WTC11 (cell line): ENCODE measurements around the gene GUCY1A2. TPM values are rescaled to one million over a fixed set of nuclear protein-coding genes. Genes with fewer than 3 reads are reported as not detected.

Experiments used
- ATAC-seq: fragments of 200-7000 bp; cut with Tn5 transposase; 2 replicates; pipeline ENCODE4 v1.10.0; 2021; ENCODE audit warnings: mild to moderate bottlenecking, moderate library complexity
- CTCF ChIA-PET: fragments of 300-600 bp; sonication (Branson Sonifier 250); formaldehyde crosslinking; loops from one replicate; lab custom pipeline; 2021; ENCODE audit warnings: antibody characterized with exemption; lab: Charles Lee
- POLR2A ChIA-PET: fragments of 350-600 bp; sonication (Branson Sonifier 250); formaldehyde crosslinking; loops from one replicate; lab custom pipeline; 2021; ENCODE audit warnings: antibody characterized with exemption; lab: Charles Lee
- DNase-seq: peaks from one replicate; pipeline ENCODE4 v3.0.0; 2021; ENCODE audit warnings: low spot score
- H3K27ac Mint-ChIP-seq: 2 replicates; pipeline ENCODE4 v1.8.0; 2021; ENCODE audit warnings: mixed read lengths
- H3K27me3 Mint-ChIP-seq: 2 replicates; pipeline ENCODE4 v1.8.0; 2021; ENCODE audit warnings: low read depth, mild to moderate bottlenecking, moderate library complexity, mixed read lengths
- H3K36me3 Mint-ChIP-seq: 2 replicates; pipeline ENCODE4 v1.8.0; 2021; ENCODE audit warnings: mixed read lengths
- H3K4me1 Mint-ChIP-seq: 2 replicates; pipeline ENCODE4 v1.8.0; 2022; ENCODE audit warnings: mixed read lengths
- H3K4me3 Mint-ChIP-seq: 2 replicates; pipeline ENCODE4 v1.8.0; 2021; ENCODE audit warnings: mild to moderate bottlenecking, moderate library complexity, mixed read lengths
- H3K9me3 Mint-ChIP-seq: 2 replicates; pipeline ENCODE4 v1.8.0; 2021; ENCODE audit warnings: mixed read lengths
- EMX1 ChIP-seq: fragments of 250-450 bp; sonication (Bioruptor Pico); IDR thresholded peaks from 2 replicates; pipeline ENCODE4 v1.8.0; 2021; ENCODE audit warnings: mild to moderate bottlenecking
- ESRRA ChIP-seq: sonication (generic); formaldehyde crosslinking; IDR thresholded peaks from 2 replicates; pipeline ENCODE4 v1.8.1; 2022; ENCODE audit warnings: mild to moderate bottlenecking, missing genetic modification reagents, borderline replicate concordance
- ETV6 ChIP-seq: sonication (generic); formaldehyde crosslinking; IDR thresholded peaks from 2 replicates; pipeline ENCODE4 v1.8.1; 2022; ENCODE audit warnings: mild to moderate bottlenecking, missing genetic modification reagents
- FOXJ3 ChIP-seq: sonication (generic); formaldehyde crosslinking; IDR thresholded peaks from 2 replicates; pipeline ENCODE4 v1.9.0; 2021; ENCODE audit warnings: missing genetic modification reagents, mild to moderate bottlenecking, borderline replicate concordance
- GABPB1 ChIP-seq: sonication (generic); formaldehyde crosslinking; IDR thresholded peaks from 2 replicates; pipeline ENCODE4 v1.8.1; 2023; ENCODE audit warnings: mild to moderate bottlenecking, missing genetic modification reagents
- GTF2I ChIP-seq: fragments of 250-450 bp; sonication (Bioruptor Pico); conservative IDR thresholded peaks from 2 replicates; pipeline ENCODE4 v1.4.0; 2021; ENCODE audit warnings: mild to moderate bottlenecking
- IRF1 ChIP-seq: sonication (generic); formaldehyde crosslinking; IDR thresholded peaks from 2 replicates; pipeline ENCODE4 v1.8.0; 2023; ENCODE audit warnings: missing genetic modification reagents
- JAZF1 ChIP-seq: fragments of 250-450 bp; sonication (Bioruptor Pico); IDR thresholded peaks from 2 replicates; pipeline ENCODE4 v1.9.0; 2021; ENCODE audit warnings: moderate library complexity, mild to moderate bottlenecking, inconsistent platforms
- NR2C2 ChIP-seq: sonication (generic); formaldehyde crosslinking; IDR thresholded peaks from 2 replicates; pipeline ENCODE4 v1.8.0; 2022; ENCODE audit warnings: mild to moderate bottlenecking, missing genetic modification reagents
- SOX15 ChIP-seq: fragments of 250-450 bp; sonication (Bioruptor Pico); IDR thresholded peaks from 2 replicates; pipeline ENCODE4 v1.9.0; 2021; ENCODE audit warnings: mild to moderate bottlenecking
- ZNF232 ChIP-seq: sonication (generic); formaldehyde crosslinking; IDR thresholded peaks from 2 replicates; pipeline ENCODE4 v1.8.0; 2022; ENCODE audit warnings: mild to moderate bottlenecking, missing genetic modification reagents
- ZNF263 ChIP-seq: sonication (generic); formaldehyde crosslinking; IDR thresholded peaks from 2 replicates; pipeline ENCODE4 v1.8.1; 2022; ENCODE audit warnings: low read depth, mild to moderate bottlenecking, moderate library complexity, missing genetic modification reagents
- total RNA-seq: library from RNA; stranded (reverse); gene quantifications from 3 replicates; pipeline ENCODE4 v1.2.3, GENCODE V29; 2021
- TF ChIP-seq, protein P1 (sequence below): sonication (generic); formaldehyde crosslinking; IDR thresholded peaks from 2 replicates; pipeline ENCODE4 v1.8.1; 2023; ENCODE audit warnings: mild to moderate bottlenecking, missing genetic modification reagents, borderline replicate concordance
- TF ChIP-seq, protein P2 (sequence below): fragments of 250-450 bp; sonication (Bioruptor Pico); IDR thresholded peaks from 2 replicates; pipeline ENCODE4 v1.8.0; 2021; ENCODE audit warnings: mild to moderate bottlenecking
- TF ChIP-seq, protein P3 (sequence below): fragments of 200-600 bp; IDR thresholded peaks from 2 replicates; pipeline ENCODE4 v1.8.0; 2022; ENCODE audit warnings: antibody characterized with exemption
- TF ChIP-seq, protein P4 (sequence below): fragments of 250-450 bp; sonication (Bioruptor Pico); conservative IDR thresholded peaks from 2 replicates; pipeline ENCODE4 v1.9.0; 2021; ENCODE audit warnings: mild to moderate bottlenecking
- TF ChIP-seq, protein P5 (sequence below): sonication (generic); formaldehyde crosslinking; IDR thresholded peaks from 2 replicates; pipeline ENCODE4 v1.8.0; 2022; ENCODE audit warnings: mild to moderate bottlenecking, missing genetic modification reagents
- TF ChIP-seq, protein P6 (sequence below): sonication (generic); formaldehyde crosslinking; IDR thresholded peaks from 2 replicates; pipeline ENCODE4 v1.8.1; 2023; ENCODE audit warnings: mild to moderate bottlenecking, missing genetic modification reagents

The GUCY1A2 gene
- total RNA-seq, 1 experiment from 2014 or later: 0.90 TPM

- DNase-seq (no peak), ATAC-seq (no peak)
- TF ChIP-seq JAZF1 (CRISPR knock-in tag): no peak
- TF ChIP-seq, protein P1, sequence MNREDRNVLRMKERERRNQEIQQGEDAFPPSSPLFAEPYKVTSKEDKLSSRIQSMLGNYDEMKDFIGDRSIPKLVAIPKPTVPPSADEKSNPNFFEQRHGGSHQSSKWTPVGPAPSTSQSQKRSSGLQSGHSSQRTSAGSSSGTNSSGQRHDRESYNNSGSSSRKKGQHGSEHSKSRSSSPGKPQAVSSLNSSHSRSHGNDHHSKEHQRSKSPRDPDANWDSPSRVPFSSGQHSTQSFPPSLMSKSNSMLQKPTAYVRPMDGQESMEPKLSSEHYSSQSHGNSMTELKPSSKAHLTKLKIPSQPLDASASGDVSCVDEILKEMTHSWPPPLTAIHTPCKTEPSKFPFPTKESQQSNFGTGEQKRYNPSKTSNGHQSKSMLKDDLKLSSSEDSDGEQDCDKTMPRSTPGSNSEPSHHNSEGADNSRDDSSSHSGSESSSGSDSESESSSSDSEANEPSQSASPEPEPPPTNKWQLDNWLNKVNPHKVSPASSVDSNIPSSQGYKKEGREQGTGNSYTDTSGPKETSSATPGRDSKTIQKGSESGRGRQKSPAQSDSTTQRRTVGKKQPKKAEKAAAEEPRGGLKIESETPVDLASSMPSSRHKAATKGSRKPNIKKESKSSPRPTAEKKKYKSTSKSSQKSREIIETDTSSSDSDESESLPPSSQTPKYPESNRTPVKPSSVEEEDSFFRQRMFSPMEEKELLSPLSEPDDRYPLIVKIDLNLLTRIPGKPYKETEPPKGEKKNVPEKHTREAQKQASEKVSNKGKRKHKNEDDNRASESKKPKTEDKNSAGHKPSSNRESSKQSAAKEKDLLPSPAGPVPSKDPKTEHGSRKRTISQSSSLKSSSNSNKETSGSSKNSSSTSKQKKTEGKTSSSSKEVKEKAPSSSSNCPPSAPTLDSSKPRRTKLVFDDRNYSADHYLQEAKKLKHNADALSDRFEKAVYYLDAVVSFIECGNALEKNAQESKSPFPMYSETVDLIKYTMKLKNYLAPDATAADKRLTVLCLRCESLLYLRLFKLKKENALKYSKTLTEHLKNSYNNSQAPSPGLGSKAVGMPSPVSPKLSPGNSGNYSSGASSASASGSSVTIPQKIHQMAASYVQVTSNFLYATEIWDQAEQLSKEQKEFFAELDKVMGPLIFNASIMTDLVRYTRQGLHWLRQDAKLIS (CRISPR knock-in tag): no peak
- TF ChIP-seq EMX1: no peak
- no peak for TF ChIP-seq ESRRA (CRISPR knock-in tag)
- TF ChIP-seq, protein P2, sequence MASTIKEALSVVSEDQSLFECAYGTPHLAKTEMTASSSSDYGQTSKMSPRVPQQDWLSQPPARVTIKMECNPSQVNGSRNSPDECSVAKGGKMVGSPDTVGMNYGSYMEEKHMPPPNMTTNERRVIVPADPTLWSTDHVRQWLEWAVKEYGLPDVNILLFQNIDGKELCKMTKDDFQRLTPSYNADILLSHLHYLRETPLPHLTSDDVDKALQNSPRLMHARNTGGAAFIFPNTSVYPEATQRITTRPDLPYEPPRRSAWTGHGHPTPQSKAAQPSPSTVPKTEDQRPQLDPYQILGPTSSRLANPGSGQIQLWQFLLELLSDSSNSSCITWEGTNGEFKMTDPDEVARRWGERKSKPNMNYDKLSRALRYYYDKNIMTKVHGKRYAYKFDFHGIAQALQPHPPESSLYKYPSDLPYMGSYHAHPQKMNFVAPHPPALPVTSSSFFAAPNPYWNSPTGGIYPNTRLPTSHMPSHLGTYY (CRISPR knock-in tag): no peak
- TF ChIP-seq, protein P3, sequence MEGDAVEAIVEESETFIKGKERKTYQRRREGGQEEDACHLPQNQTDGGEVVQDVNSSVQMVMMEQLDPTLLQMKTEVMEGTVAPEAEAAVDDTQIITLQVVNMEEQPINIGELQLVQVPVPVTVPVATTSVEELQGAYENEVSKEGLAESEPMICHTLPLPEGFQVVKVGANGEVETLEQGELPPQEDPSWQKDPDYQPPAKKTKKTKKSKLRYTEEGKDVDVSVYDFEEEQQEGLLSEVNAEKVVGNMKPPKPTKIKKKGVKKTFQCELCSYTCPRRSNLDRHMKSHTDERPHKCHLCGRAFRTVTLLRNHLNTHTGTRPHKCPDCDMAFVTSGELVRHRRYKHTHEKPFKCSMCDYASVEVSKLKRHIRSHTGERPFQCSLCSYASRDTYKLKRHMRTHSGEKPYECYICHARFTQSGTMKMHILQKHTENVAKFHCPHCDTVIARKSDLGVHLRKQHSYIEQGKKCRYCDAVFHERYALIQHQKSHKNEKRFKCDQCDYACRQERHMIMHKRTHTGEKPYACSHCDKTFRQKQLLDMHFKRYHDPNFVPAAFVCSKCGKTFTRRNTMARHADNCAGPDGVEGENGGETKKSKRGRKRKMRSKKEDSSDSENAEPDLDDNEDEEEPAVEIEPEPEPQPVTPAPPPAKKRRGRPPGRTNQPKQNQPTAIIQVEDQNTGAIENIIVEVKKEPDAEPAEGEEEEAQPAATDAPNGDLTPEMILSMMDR: no peak
- no peak for TF ChIP-seq ETV6 (CRISPR knock-in tag)
- Mint-ChIP-seq H3K9me3 (peaks cover 21% of the 10 kb centered on the region), H3K4me1 (no peaks in the 10 kb centered on the region), H3K27me3 (no peaks in the 10 kb centered on the region), H3K4me3 (no peak overlapping the region), H3K27ac (no peak overlapping the region), H3K36me3 (peaks cover 7% of the 10 kb centered on the region)
- ChIA-PET POLR2A (no interaction called here), CTCF (interaction anchor here (0.8 kb wide), 1 partner anchor 491 kb away, joined by 3 read pairs; no protein-coding TSS in a partner anchor)
These were observed 25.1 kb upstream of the GUCY1A2 start for GRCh38 chr11:107043242-107044006.

- H3K27me3 Mint-ChIP-seq: no peaks in the 10 kb centered on the region
- DNase-seq (no peak), ATAC-seq (no peak)
- no peak overlapping the region for H3K27ac Mint-ChIP-seq
- no peaks in the 10 kb centered on the region for H3K4me1 Mint-ChIP-seq
- ChIA-PET CTCF (interaction anchor here (0.8 kb wide), 1 partner anchor 490 kb away, joined by 3 read pairs; no protein-coding TSS in a partner anchor), POLR2A (no interaction called here)
- H3K9me3 Mint-ChIP-seq: peaks cover 18% of the 10 kb centered on the region
- H3K4me3 Mint-ChIP-seq: no peak overlapping the region
- peaks cover 5% of the 10 kb centered on the region; the same call in 1 of the 2 replicates for H3K36me3 Mint-ChIP-seq
- TF ChIP-seq, protein P4, sequence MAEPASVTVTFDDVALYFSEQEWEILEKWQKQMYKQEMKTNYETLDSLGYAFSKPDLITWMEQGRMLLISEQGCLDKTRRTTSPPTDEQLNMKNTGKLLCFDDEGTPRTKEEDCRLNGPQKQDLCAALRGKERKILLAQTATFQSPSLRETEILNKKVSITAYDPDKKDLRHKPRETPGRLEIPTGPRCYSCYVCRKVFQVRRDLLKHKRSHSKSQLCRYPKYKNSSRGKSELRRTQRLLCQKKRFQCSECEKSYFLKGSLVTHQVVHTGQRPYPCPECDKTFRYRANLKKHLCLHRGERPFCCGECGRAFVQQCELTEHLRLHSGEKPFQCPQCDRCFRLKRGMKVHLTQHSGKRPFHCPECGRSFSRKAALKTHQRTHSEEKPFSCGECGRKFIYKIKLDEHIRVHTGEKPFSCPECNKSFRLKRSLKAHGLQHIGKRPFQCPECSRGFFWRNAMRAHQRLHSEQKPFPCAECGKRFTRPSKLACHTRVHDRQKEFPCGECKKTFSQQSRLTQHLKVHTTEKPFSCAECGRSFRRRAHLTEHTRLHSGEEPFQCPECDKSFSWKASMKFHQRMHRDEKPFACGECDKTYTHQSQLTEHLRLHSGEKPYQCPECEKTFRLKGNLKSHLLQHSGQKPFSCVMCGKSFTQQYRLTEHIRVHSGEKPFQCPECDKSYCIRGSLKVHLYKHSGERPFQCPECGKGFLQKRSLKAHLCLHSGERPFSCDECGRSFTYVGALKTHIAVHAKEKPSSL (CRISPR knock-in tag): no peak
- TF ChIP-seq GTF2I (no peak), GABPB1 (CRISPR knock-in tag) (no peak), NR2C2 (no peak), SOX15 (CRISPR knock-in tag) (no peak), ZNF263 (CRISPR knock-in tag) (no peak), FOXJ3 (no peak), ZNF232 (CRISPR knock-in tag) (no peak), IRF1 (CRISPR knock-in tag) (no peak)
- TF ChIP-seq, protein P2 (CRISPR knock-in tag): no peak
- TF ChIP-seq, protein P5, sequence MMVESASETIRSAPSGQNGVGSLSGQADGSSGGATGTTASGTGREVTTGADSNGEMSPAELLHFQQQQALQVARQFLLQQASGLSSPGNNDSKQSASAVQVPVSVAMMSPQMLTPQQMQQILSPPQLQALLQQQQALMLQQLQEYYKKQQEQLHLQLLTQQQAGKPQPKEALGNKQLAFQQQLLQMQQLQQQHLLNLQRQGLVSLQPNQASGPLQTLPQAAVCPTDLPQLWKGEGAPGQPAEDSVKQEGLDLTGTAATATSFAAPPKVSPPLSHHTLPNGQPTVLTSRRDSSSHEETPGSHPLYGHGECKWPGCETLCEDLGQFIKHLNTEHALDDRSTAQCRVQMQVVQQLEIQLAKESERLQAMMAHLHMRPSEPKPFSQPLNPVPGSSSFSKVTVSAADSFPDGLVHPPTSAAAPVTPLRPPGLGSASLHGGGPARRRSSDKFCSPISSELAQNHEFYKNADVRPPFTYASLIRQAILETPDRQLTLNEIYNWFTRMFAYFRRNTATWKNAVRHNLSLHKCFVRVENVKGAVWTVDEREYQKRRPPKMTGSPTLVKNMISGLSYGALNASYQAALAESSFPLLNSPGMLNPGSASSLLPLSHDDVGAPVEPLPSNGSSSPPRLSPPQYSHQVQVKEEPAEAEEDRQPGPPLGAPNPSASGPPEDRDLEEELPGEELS (CRISPR knock-in tag): no peak
- TF ChIP-seq, protein P6, sequence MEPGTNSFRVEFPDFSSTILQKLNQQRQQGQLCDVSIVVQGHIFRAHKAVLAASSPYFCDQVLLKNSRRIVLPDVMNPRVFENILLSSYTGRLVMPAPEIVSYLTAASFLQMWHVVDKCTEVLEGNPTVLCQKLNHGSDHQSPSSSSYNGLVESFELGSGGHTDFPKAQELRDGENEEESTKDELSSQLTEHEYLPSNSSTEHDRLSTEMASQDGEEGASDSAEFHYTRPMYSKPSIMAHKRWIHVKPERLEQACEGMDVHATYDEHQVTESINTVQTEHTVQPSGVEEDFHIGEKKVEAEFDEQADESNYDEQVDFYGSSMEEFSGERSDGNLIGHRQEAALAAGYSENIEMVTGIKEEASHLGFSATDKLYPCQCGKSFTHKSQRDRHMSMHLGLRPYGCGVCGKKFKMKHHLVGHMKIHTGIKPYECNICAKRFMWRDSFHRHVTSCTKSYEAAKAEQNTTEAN: no peak
These were observed 24.5 kb upstream of the GUCY1A2 start for GRCh38 chr11:107042748-107043147.
